Measurements from ENCODE around the gene MED13L. TPM values are rescaled to one million over a fixed set of nuclear protein-coding genes. Genes with fewer than 3 reads are reported as not detected.
A peak's percentile ranks its signal among the peaks of the same experiment; 100 is the strongest.

Gene MED13L
- total RNA-seq, 4 donors from 2014 or later: 173 to 222 (median 192) TPM

DNA sequence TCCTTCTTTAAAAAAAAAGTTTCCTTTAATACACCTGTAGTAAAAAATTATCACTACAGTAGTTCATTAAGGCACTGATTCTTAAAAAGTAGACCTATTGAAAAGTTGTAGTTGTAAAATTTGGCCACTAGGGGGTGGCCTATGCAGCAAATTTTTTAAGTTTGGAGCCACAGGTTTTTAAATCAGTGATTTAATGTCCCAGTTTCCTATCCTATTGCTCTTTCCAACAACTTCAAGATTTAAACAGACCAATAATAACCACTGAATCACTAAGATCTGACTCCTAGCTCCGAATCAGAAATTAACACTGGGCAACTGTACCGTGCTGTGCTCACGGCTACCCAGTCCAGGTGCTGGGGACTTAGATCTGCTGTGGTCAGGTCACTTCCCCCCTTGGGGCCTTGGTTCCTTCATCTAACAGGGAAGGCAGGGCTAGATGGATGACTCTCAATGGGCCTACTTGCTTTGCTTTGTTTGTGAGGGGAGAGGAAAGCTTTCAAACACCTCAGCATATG, 279.3 kb downstream of the MED13L start:
- 28 to 44% methylated on average over 2 to 3 of the region's 3 CpGs for whole genome bisulfite sequencing, 2 donors (ENCODE audit: low coverage in 1 of 2)
- Histone ChIP-seq H3K27ac (peak overlapping the region; percentile 61 to 79 (median 65)), H3K4me3 (no peak overlapping the region), H3K36me3 (peaks cover 0 to 70% of the 10 kb centered on the region in 2 donors), H3K27me3 (no peaks in the 10 kb centered on the region), H3K9me3 (no peaks in the 10 kb centered on the region), H3K4me1 (peaks cover 10 to 29% (median 13%) of the 10 kb centered on the region in 3 donors)
- no peak for TF ChIP-seq EP300 (IDR thresholded peaks at IDR 0.05)
- TF ChIP-seq, protein P1, sequence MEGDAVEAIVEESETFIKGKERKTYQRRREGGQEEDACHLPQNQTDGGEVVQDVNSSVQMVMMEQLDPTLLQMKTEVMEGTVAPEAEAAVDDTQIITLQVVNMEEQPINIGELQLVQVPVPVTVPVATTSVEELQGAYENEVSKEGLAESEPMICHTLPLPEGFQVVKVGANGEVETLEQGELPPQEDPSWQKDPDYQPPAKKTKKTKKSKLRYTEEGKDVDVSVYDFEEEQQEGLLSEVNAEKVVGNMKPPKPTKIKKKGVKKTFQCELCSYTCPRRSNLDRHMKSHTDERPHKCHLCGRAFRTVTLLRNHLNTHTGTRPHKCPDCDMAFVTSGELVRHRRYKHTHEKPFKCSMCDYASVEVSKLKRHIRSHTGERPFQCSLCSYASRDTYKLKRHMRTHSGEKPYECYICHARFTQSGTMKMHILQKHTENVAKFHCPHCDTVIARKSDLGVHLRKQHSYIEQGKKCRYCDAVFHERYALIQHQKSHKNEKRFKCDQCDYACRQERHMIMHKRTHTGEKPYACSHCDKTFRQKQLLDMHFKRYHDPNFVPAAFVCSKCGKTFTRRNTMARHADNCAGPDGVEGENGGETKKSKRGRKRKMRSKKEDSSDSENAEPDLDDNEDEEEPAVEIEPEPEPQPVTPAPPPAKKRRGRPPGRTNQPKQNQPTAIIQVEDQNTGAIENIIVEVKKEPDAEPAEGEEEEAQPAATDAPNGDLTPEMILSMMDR (IDR thresholded peaks at IDR 0.05): peak; percentile 77 to 90 (median 84)
- ATAC-seq: no peak

DNA sequence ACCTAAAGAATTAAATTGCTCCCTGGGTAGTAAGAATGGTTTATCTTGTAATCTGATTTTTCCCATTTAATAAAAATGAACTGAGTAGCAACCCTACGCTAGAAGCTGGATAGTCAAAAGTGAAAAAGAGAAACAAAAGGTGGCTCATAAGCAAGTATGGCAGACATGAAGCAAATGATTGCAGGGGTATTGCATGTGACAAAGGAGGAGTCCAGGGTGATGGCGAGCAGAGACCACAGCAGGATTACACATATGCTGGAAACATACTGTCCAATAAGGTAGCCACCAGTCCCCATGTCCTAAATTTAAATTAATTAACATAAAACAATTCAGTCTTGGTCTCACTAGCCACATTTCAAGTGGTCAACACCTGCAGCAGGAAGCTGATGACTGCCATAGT, 283.8 kb downstream of the MED13L start:
- Histone ChIP-seq H3K27me3 (no peaks in the 10 kb centered on the region), H3K27ac (no peak overlapping the region), H3K4me3 (no peak overlapping the region), H3K9me3 (no peaks in the 10 kb centered on the region), H3K36me3 (peaks cover 0 to 77% of the 10 kb centered on the region in 2 donors), H3K4me1 (peaks cover 5 to 18% (median 7%) of the 10 kb centered on the region in 3 donors)
- no peak for TF ChIP-seq POLR2AphosphoS5 (IDR thresholded peaks at IDR 0.05)
- TF ChIP-seq, protein P1 (IDR thresholded peaks at IDR 0.05): no peak
- no peak for TF ChIP-seq EP300 (IDR thresholded peaks at IDR 0.05)
- TF ChIP-seq POLR2A (IDR thresholded peaks at IDR 0.05): no peak
- WGBS, 2 donors (ENCODE audit: low coverage in 1 of 2): 80 to 92% methylated on average over 2 of the region's 2 CpGs
- ATAC-seq: no peak

DNA sequence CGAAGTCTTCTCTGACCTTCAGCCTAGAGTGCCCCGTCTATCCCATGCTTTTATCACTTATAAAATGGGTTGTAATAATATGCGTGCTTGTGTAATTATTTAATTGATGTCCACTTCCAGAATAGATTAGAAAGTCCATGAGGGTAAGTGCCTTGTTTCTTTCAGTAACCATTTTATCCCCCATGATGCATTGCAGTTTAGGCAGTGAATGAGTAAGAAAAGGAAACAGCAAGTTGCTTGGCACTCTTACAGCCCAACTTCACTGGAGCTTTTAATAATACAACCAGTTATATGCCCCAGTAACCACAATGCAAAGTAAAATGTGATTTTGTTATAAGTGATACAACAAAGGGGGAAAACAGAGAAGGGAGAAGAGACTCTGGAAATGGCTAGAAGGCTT, 287.3 kb downstream of the MED13L start:
- no peak for ATAC-seq
- no peaks in the 10 kb centered on the region for H3K9me3 ChIP-seq
- H3K27me3 ChIP-seq: no peaks in the 10 kb centered on the region
- no peak overlapping the region for H3K27ac ChIP-seq
- no peak for TF ChIP-seq POLR2AphosphoS5 (IDR thresholded peaks at IDR 0.05)
- no peak for TF ChIP-seq EP300 (IDR thresholded peaks at IDR 0.05)
- TF ChIP-seq POLR2A (IDR thresholded peaks at IDR 0.05): no peak
- TF ChIP-seq, protein P1 (IDR thresholded peaks at IDR 0.05): no peak
- H3K4me1 ChIP-seq: peaks cover 0 to 28% (median 0%) of the 10 kb centered on the region in 3 donors
- H3K36me3 ChIP-seq: peaks cover 3 to 82% of the 10 kb centered on the region in 2 donors
- WGBS, 2 donors (ENCODE audit: low coverage in 1 of 2): 98 to 100% methylated on average over 3 of the region's 3 CpGs
- no peak overlapping the region for H3K4me3 ChIP-seq

DNA sequence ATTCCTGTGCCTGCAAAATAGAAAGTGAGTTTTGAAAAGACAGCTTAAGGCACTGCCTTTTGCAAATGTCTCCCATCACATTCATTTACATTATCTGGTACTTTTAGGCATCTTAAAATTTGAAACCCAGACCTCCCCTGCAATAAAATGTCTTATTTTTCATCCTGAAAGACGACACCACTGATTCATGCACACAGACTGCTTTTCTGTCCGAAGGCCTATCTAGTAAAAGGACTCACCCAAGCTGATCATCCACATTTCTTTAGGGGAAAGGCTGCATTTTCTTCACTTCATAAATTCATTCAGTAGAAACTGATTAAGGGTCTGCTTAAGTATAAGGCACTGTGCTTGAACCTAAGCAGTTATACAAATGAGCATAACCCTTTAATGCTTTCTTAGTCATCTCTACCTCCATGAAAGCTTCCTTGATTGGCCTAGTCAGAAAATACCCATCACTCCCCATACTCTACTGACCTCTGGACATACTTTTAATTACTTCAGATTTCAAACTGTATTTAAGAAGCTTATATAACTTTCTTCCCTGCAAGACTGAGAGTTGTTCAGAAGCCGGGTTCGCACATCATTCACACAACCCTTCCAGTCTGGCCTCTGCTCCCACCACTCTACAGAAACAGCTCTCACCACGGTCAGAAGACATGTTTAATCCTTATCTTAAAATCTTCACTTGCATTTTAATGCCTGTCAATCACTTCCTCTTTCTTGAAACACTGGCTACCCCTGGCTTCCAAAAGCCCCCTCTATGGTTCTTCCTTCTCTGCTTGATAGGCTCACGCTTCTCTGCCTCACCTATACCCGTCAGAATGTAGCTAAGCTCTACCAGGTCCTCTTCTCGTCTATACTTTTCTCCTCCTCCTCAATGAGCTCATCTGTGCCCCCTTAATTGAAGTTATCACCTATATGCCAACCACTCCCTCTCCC, 288.6 kb downstream of the MED13L start:
- H3K27me3 ChIP-seq: no peaks in the 10 kb centered on the region
- TF ChIP-seq POLR2AphosphoS5 (IDR thresholded peaks at IDR 0.05): no peak
- TF ChIP-seq, protein P1 (IDR thresholded peaks at IDR 0.05): no peak
- no peak for TF ChIP-seq EP300 (IDR thresholded peaks at IDR 0.05)
- TF ChIP-seq POLR2A (IDR thresholded peaks at IDR 0.05): no peak
- no peak overlapping the region for H3K4me3 ChIP-seq
- WGBS, 2 donors (ENCODE audit: low coverage in 1 of 2): 77 to 84% methylated on average over 5 to 8 of the region's 8 CpGs
- H3K4me1 ChIP-seq: peaks cover 0 to 36% (median 0%) of the 10 kb centered on the region in 3 donors
- H3K36me3 ChIP-seq: peaks cover 3 to 72% of the 10 kb centered on the region in 2 donors
- no peak overlapping the region for H3K27ac ChIP-seq
- H3K9me3 ChIP-seq: no peaks in the 10 kb centered on the region
- no peak for ATAC-seq
